HEK293 (cell line): Measurements from ENCODE around the gene FMN1.

Experiments
- CTCF ChIA-PET: fragments of 350-600 bp; formaldehyde crosslinking; extraction: SDS; loops from one replicate; lab custom pipeline; 2021; ENCODE audit warnings: antibody characterized with exemption; lab: Yijun Ruan, JAX
- POLR2A ChIA-PET: fragments of 300-600 bp; formaldehyde crosslinking; extraction: SDS; loops from one replicate; lab custom pipeline; 2020; ENCODE audit warnings: antibody characterized with exemption, inconsistent platforms; lab: Yijun Ruan, JAX
- H3K27ac ChIP-seq: fragments of 200-500 bp; sonication (Bioruptor generic); 2 replicates; pipeline ENCODE4 v1.5.1; 2014; ENCODE audit warnings: low read depth, low read length, control low read depth, inconsistent platforms; ENCODE audit errors: extremely low read depth
- H3K36me3 ChIP-seq, 2 experiments: fragments of 200-500 bp in 1 of 2; sonication (Bioruptor generic) in 1 of 2; 1 replicate in 1 of 2; 2 replicates in 1 of 2; pipeline ENCODE4 v1.5.1; 2014 to 2017; ENCODE audit warnings: inconsistent platforms in 2 of 2, low read length in 2 of 2; ENCODE audit not compliant: control insufficient read depth in 2 of 2, insufficient read depth in 1 of 2
- H3K4me1 ChIP-seq: fragments of 200-500 bp; sonication (Bioruptor generic); 2 replicates; pipeline ENCODE4 v1.5.1; 2014; ENCODE audit warnings: mild to moderate bottlenecking, low read length, inconsistent platforms; ENCODE audit not compliant: control insufficient read depth, insufficient read depth
- H3K4me3 ChIP-seq: 2 replicates; pipeline ENCODE4 v1.5.1; 2011; ENCODE audit warnings: low read depth, mild to moderate bottlenecking, control low read depth, low read length, moderate library complexity
- H3K9me3 ChIP-seq: fragments of 200-500 bp; sonication (Bioruptor generic); 2 replicates; pipeline ENCODE4 v1.5.1; 2014; ENCODE audit warnings: low read depth, low read length, inconsistent platforms; ENCODE audit not compliant: control insufficient read depth, insufficient read depth
- GLI2 ChIP-seq: fragments of 450-650 bp; formaldehyde crosslinking; IDR thresholded peaks from 2 replicates; pipeline ENCODE4; 2017; ENCODE audit warnings: missing biosample characterization, missing genetic modification characterization, low read depth, borderline replicate concordance
- KLF8 ChIP-seq: fragments of 450-650 bp; formaldehyde crosslinking; IDR thresholded peaks from 2 replicates; pipeline ENCODE4 v1.5.1; 2016; ENCODE audit warnings: missing biosample characterization, missing genetic modification characterization
- SCRT1 ChIP-seq: fragments of 450-650 bp; formaldehyde crosslinking; IDR thresholded peaks from 2 replicates; pipeline ENCODE4 v1.5.1; 2016; ENCODE audit warnings: missing biosample characterization, missing genetic modification characterization, borderline replicate concordance
- TCF7L2 ChIP-seq: IDR thresholded peaks from 2 replicates; pipeline ENCODE4 v1.6.1; 2011; ENCODE audit warnings: low read depth, mild to moderate bottlenecking, inconsistent platforms, low read length, moderate library complexity, borderline replicate concordance
- ZBTB1 ChIP-seq: fragments of 450-650 bp; formaldehyde crosslinking; IDR thresholded peaks from 2 replicates; pipeline ENCODE4 v1.5.1; 2016; ENCODE audit warnings: missing biosample characterization, missing genetic modification characterization
- ZNF133 ChIP-seq: fragments of 450-650 bp; formaldehyde crosslinking; IDR thresholded peaks from 2 replicates; pipeline ENCODE4 v1.5.1; 2016; ENCODE audit warnings: missing biosample characterization, missing genetic modification characterization
- ZNF16 ChIP-seq: fragments of 450-650 bp; formaldehyde crosslinking; IDR thresholded peaks from 2 replicates; pipeline ENCODE4 v1.5.1; 2016; ENCODE audit warnings: low read depth, missing biosample characterization, missing genetic modification characterization
- ZNF211 ChIP-seq: fragments of 450-650 bp; formaldehyde crosslinking; IDR thresholded peaks from 2 replicates; pipeline ENCODE4 v1.5.1; 2016; ENCODE audit warnings: low read depth, missing biosample characterization, missing genetic modification characterization
- ZNF223 ChIP-seq: fragments of 450-650 bp; formaldehyde crosslinking; IDR thresholded peaks from 2 replicates; pipeline ENCODE4 v1.5.1; 2016; ENCODE audit warnings: missing biosample characterization, missing genetic modification characterization
- ZNF311 ChIP-seq: fragments of 450-650 bp; formaldehyde crosslinking; IDR thresholded peaks from 2 replicates; pipeline ENCODE4 v1.5.1; 2017; ENCODE audit warnings: missing biosample characterization, missing genetic modification characterization, borderline replicate concordance
- ZNF350 ChIP-seq: fragments of 450-650 bp; formaldehyde crosslinking; IDR thresholded peaks from 2 replicates; pipeline ENCODE4 v1.5.0; 2017; ENCODE audit warnings: missing biosample characterization, mild to moderate bottlenecking, missing genetic modification characterization
- ZNF391 ChIP-seq: fragments of 450-650 bp; formaldehyde crosslinking; IDR thresholded peaks from 2 replicates; pipeline ENCODE4 v1.5.1; 2016; ENCODE audit warnings: low read depth, missing biosample characterization, missing genetic modification characterization, borderline replicate concordance
- ZNF404 ChIP-seq: fragments of 450-650 bp; formaldehyde crosslinking; IDR thresholded peaks from 2 replicates; pipeline ENCODE4 v1.5.1; 2017; ENCODE audit warnings: missing biosample characterization, missing genetic modification characterization
- ZNF549 ChIP-seq: fragments of 450-650 bp; IDR thresholded peaks from 2 replicates; pipeline ENCODE4 v1.5.1; 2018; ENCODE audit warnings: missing biosample characterization, missing genetic modification characterization, mild to moderate bottlenecking, inconsistent platforms, moderate library complexity
- ZNF555 ChIP-seq: fragments of 450-650 bp; formaldehyde crosslinking; conservative IDR thresholded peaks from 2 replicates; pipeline ENCODE4 v1.5.1; 2017; ENCODE audit warnings: missing biosample characterization, mild to moderate bottlenecking, missing genetic modification characterization, inconsistent platforms
- ZNF677 ChIP-seq: fragments of 450-650 bp; IDR thresholded peaks from 2 replicates; pipeline ENCODE4 v1.5.0; 2018; ENCODE audit warnings: missing biosample characterization, mild to moderate bottlenecking, missing genetic modification characterization, moderate library complexity
- ZNF747 ChIP-seq: fragments of 450-650 bp; formaldehyde crosslinking; IDR thresholded peaks from 2 replicates; pipeline ENCODE4 v1.5.1; 2016; ENCODE audit warnings: missing biosample characterization, missing genetic modification characterization
- TF ChIP-seq, protein P1 (sequence below): fragments of 450-650 bp; formaldehyde crosslinking; IDR thresholded peaks from 2 replicates; pipeline ENCODE4 v1.5.1; 2016; ENCODE audit warnings: missing biosample characterization, missing genetic modification characterization, borderline replicate concordance
- TF ChIP-seq, protein P2 (sequence below): fragments of 450-650 bp; formaldehyde crosslinking; IDR thresholded peaks from 2 replicates; pipeline ENCODE4 v1.5.1; 2016; ENCODE audit warnings: missing biosample characterization, missing genetic modification characterization
- TF ChIP-seq, protein P3 (sequence below): fragments of 450-650 bp; formaldehyde crosslinking; IDR thresholded peaks from 2 replicates; pipeline ENCODE4 v1.5.1; 2016; ENCODE audit warnings: missing biosample characterization, missing genetic modification characterization
- TF ChIP-seq, protein P4 (sequence below): fragments of 450-650 bp; formaldehyde crosslinking; IDR thresholded peaks from 2 replicates; pipeline ENCODE4 v1.5.1; 2017; ENCODE audit warnings: missing biosample characterization, missing genetic modification characterization
- TF ChIP-seq, protein P5 (sequence below): fragments of 450-650 bp; formaldehyde crosslinking; IDR thresholded peaks from 2 replicates; pipeline ENCODE4 v1.5.1; 2017; ENCODE audit warnings: missing biosample characterization, mild to moderate bottlenecking, missing genetic modification characterization, moderate library complexity
- TF ChIP-seq, protein P6 (sequence below): fragments of 450-650 bp; formaldehyde crosslinking; IDR thresholded peaks from 2 replicates; pipeline ENCODE4 v1.5.1; 2016; ENCODE audit warnings: missing biosample characterization, missing genetic modification characterization

The FMN1 gene

DNA sequence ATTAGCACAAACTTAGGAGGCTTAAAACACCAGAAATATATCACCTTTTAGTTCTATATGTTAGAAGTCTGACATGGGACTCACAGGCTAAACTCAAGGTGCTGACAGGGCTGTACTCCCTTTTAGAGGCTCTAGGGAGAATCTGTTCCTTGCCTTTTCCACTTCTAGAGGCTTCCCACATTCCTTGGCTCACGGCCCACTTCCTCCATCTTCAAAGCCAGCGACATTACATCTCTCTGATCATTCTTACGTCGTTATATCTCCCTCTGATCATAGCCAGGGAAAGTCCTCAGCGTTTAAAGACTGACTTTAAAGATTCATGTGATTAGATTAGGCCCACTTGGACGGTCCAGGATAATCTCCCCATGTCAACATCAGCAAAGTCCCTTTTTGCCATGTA lies 310.4 kb downstream of the FMN1 start:
- CTCF ChIA-PET = no interaction called here

DNA sequence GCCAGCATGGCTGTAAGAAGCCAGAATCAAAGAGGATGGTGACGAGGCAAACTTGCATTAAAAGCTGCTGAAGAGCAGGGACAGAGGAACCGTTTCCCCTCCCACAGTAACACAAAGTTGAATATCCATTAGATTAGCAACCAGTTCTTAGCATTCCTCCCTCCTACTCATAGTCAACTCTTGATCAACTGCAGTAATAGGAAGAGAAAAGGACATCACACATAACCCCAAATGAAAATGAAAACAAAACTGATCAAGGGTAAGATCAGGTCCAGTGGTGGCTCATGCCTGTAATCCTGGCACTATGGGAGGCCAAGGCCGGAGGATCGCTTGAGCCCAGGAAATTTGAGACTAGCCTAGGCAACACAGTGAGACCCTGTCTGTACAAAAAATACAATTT lies 311.6 kb downstream of the FMN1 start:
- ChIA-PET CTCF (no interaction called here), POLR2A (no interaction called here)
- no peaks in the 10 kb centered on the region for H3K36me3 ChIP-seq
- no peaks in the 10 kb centered on the region for H3K4me1 ChIP-seq
- no peaks in the 10 kb centered on the region for H3K9me3 ChIP-seq
- no peak overlapping the region for H3K4me3 ChIP-seq
- no peak overlapping the region for H3K27ac ChIP-seq
- no peak for TF ChIP-seq SCRT1 (tag by site-specific recombination)
- TF ChIP-seq, protein P1, sequence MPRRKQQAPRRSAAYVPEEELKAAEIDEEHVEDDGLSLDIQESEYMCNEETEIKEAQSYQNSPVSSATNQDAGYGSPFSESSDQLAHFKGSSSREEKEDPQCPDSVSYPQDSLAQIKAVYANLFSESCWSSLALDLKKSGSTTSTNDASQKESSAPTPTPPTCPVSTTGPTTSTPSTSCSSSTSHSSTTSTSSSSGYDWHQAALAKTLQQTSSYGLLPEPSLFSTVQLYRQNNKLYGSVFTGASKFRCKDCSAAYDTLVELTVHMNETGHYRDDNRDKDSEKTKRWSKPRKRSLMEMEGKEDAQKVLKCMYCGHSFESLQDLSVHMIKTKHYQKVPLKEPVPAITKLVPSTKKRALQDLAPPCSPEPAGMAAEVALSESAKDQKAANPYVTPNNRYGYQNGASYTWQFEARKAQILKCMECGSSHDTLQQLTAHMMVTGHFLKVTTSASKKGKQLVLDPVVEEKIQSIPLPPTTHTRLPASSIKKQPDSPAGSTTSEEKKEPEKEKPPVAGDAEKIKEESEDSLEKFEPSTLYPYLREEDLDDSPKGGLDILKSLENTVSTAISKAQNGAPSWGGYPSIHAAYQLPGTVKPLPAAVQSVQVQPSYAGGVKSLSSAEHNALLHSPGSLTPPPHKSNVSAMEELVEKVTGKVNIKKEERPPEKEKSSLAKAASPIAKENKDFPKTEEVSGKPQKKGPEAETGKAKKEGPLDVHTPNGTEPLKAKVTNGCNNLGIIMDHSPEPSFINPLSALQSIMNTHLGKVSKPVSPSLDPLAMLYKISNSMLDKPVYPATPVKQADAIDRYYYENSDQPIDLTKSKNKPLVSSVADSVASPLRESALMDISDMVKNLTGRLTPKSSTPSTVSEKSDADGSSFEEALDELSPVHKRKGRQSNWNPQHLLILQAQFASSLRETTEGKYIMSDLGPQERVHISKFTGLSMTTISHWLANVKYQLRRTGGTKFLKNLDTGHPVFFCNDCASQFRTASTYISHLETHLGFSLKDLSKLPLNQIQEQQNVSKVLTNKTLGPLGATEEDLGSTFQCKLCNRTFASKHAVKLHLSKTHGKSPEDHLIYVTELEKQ (tag by site-specific recombination) = no peak
- no peak for TF ChIP-seq KLF8 (tag by site-specific recombination)
- no peak for TF ChIP-seq ZNF350
- no peak for TF ChIP-seq ZNF133 (tag by site-specific recombination)
- no peak for TF ChIP-seq TCF7L2
- TF ChIP-seq ZNF677 (tag by site-specific recombination) = no peak
- no peak for TF ChIP-seq ZNF311

More for the DNA sequence above, 310.4 kb downstream of the FMN1 start:
- POLR2A ChIA-PET = no interaction called here
- no peaks in the 10 kb centered on the region for H3K9me3 ChIP-seq
- TF ChIP-seq, protein P2, sequence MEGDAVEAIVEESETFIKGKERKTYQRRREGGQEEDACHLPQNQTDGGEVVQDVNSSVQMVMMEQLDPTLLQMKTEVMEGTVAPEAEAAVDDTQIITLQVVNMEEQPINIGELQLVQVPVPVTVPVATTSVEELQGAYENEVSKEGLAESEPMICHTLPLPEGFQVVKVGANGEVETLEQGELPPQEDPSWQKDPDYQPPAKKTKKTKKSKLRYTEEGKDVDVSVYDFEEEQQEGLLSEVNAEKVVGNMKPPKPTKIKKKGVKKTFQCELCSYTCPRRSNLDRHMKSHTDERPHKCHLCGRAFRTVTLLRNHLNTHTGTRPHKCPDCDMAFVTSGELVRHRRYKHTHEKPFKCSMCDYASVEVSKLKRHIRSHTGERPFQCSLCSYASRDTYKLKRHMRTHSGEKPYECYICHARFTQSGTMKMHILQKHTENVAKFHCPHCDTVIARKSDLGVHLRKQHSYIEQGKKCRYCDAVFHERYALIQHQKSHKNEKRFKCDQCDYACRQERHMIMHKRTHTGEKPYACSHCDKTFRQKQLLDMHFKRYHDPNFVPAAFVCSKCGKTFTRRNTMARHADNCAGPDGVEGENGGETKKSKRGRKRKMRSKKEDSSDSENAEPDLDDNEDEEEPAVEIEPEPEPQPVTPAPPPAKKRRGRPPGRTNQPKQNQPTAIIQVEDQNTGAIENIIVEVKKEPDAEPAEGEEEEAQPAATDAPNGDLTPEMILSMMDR (tag by site-specific recombination) = no peak
- no peak for TF ChIP-seq ZNF16 (tag by site-specific recombination)
- no peak for TF ChIP-seq ZBTB1
- TF ChIP-seq ZNF223 = no peak
- no peak for TF ChIP-seq ZNF404 (tag by site-specific recombination)
- TF ChIP-seq, protein P3, sequence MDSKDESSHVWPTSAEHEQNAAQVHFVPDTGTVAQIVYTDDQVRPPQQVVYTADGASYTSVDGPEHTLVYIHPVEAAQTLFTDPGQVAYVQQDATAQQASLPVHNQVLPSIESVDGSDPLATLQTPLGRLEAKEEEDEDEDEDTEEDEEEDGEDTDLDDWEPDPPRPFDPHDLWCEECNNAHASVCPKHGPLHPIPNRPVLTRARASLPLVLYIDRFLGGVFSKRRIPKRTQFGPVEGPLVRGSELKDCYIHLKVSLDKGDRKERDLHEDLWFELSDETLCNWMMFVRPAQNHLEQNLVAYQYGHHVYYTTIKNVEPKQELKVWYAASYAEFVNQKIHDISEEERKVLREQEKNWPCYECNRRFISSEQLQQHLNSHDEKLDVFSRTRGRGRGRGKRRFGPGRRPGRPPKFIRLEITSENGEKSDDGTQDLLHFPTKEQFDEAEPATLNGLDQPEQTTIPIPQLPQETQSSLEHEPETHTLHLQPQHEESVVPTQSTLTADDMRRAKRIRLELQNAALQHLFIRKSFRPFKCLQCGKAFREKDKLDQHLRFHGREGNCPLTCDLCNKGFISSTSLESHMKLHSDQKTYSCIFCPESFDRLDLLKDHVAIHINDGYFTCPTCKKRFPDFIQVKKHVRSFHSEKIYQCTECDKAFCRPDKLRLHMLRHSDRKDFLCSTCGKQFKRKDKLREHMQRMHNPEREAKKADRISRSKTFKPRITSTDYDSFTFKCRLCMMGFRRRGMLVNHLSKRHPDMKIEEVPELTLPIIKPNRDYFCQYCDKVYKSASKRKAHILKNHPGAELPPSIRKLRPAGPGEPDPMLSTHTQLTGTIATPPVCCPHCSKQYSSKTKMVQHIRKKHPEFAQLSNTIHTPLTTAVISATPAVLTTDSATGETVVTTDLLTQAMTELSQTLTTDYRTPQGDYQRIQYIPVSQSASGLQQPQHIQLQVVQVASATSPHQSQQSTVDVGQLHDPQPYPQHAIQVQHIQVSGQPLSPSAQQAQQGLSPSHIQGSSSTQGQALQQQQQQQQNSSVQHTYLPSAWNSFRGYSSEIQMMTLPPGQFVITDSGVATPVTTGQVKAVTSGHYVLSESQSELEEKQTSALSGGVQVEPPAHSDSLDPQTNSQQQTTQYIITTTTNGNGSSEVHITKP = no peak
- no peak for TF ChIP-seq ZNF391 (tag by site-specific recombination)
- TF ChIP-seq, protein P4, sequence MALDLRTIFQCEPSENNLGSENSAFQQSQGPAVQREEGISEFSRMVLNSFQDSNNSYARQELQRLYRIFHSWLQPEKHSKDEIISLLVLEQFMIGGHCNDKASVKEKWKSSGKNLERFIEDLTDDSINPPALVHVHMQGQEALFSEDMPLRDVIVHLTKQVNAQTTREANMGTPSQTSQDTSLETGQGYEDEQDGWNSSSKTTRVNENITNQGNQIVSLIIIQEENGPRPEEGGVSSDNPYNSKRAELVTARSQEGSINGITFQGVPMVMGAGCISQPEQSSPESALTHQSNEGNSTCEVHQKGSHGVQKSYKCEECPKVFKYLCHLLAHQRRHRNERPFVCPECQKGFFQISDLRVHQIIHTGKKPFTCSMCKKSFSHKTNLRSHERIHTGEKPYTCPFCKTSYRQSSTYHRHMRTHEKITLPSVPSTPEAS (tag by site-specific recombination) = no peak
- TF ChIP-seq, protein P5, sequence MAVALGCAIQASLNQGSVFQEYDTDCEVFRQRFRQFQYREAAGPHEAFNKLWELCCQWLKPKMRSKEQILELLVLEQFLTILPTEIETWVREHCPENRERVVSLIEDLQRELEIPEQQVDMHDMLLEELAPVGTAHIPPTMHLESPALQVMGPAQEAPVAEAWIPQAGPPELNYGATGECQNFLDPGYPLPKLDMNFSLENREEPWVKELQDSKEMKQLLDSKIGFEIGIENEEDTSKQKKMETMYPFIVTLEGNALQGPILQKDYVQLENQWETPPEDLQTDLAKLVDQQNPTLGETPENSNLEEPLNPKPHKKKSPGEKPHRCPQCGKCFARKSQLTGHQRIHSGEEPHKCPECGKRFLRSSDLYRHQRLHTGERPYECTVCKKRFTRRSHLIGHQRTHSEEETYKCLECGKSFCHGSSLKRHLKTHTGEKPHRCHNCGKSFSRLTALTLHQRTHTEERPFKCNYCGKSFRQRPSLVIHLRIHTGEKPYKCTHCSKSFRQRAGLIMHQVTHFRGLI (tag by site-specific recombination) = no peak
- no peak for TF ChIP-seq ZNF747 (tag by site-specific recombination)
- TF ChIP-seq GLI2 (tag by site-specific recombination) = no peak
- TF ChIP-seq ZNF211 = no peak
- TF ChIP-seq, protein P6, sequence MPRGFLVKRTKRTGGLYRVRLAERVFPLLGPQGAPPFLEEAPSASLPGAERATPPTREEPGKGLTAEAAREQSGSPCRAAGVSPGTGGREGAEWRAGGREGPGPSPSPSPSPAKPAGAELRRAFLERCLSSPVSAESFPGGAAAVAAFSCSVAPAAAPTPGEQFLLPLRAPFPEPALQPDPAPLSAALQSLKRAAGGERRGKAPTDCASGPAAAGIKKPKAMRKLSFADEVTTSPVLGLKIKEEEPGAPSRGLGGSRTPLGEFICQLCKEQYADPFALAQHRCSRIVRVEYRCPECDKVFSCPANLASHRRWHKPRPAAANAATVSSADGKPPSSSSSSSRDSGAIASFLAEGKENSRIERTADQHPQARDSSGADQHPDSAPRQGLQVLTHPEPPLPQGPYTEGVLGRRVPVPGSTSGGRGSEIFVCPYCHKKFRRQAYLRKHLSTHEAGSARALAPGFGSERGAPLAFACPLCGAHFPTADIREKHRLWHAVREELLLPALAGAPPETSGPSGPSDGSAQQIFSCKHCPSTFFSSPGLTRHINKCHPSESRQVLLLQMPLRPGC = no peak
- no peak for TF ChIP-seq ZNF549
- TF ChIP-seq ZNF555 (tag by site-specific recombination) = no peak
- no peaks in the 10 kb centered on the region for H3K4me1 ChIP-seq
- no peak overlapping the region for H3K4me3 ChIP-seq
- H3K36me3 ChIP-seq = no peaks in the 10 kb centered on the region
- no peak overlapping the region for H3K27ac ChIP-seq
